Upper lobe of left lung (tissue), 6 donors: Measurements from ENCODE around the gene IST1. TPM values are rescaled to one million over a fixed set of nuclear protein-coding genes. Genes with fewer than 3 reads are reported as not detected.

Source experiments
- ATAC-seq, 2 donors: fragments of 200-7000 bp; cut with Tn5 transposase; one replicate each; pipeline ENCODE4 v1.9.1; 2022; ENCODE audit warnings: mild to moderate bottlenecking in 2 of 2, moderate library complexity in 2 of 2; ENCODE audit not compliant: low FRiP score in 2 of 2
- DNase-seq, 2 donors: peaks; one replicate each; pipeline ENCODE4 v3.0.0-alpha.2; 2019 to 2020
- H3K27ac ChIP-seq, 4 donors: fragments of 200-600 bp; sonication (generic); one replicate each; pipeline ENCODE4 v1.5.1; 2016 to 2019
- H3K27me3 ChIP-seq, 4 donors: fragments of 200-600 bp; sonication (generic); one replicate each; pipeline ENCODE4 v1.5.1; 2017 to 2019
- H3K36me3 ChIP-seq, 4 donors: fragments of 200-600 bp; sonication (generic); one replicate each; pipeline ENCODE4 v1.5.1; 2016 to 2019
- H3K4me1 ChIP-seq, 4 donors: fragments of 200-600 bp; sonication (generic); one replicate each; pipeline ENCODE4 v1.5.1; 2018 to 2019
- H3K4me3 ChIP-seq, 4 donors: fragments of 200-600 bp; sonication (generic); one replicate each; pipeline ENCODE4 v1.5.1; 2017 to 2019; ENCODE audit warnings: mild to moderate bottlenecking in 2 of 4, moderate library complexity in 1 of 4
- H3K9me3 ChIP-seq, 4 donors: fragments of 200-600 bp; sonication (generic); one replicate each; pipeline ENCODE4 v1.5.1; 2018 to 2019
- EP300 ChIP-seq, 4 donors: sonication (generic); formaldehyde crosslinking; IDR thresholded peaks; one replicate each; pipeline ENCODE4 v1.5.1; 2017; ENCODE audit warnings: antibody characterized with exemption in 4 of 4, control low read depth in 2 of 4
- POLR2A ChIP-seq, 4 donors: fragments of 450-650 bp; IDR thresholded peaks; one replicate each; pipeline ENCODE4 v1.5.1; 2016 to 2017; ENCODE audit warnings: antibody characterized with exemption in 4 of 4, mild to moderate bottlenecking in 2 of 4
- POLR2AphosphoS5 ChIP-seq, 2 donors: sonication (generic); formaldehyde crosslinking; IDR thresholded peaks; one replicate each; pipeline ENCODE4 v1.5.1; 2017; ENCODE audit warnings: antibody characterized with exemption in 2 of 2
- WGBS, 2 donors: methylation state at CpG; one replicate each; pipeline ENCODE4 v1.1.5; 2017 to 2018; 5-methylcytosine and 5-hydroxymethylcytosine counted together
- total RNA-seq, 6 donors: library from RNA; depleted of rRNA in 4 of 6; stranded (reverse); fragments of >200 nt in 4 of 6; gene quantifications; one replicate each; pipeline versions ENCODE4 v1.1.0 to v1.2.1, GENCODE V29; 2016 to 2021
- TF ChIP-seq, protein P1 (sequence below), 6 experiments: fragments of 450-650 bp in 4 of 6; fragments of 200-600 bp in 2 of 6; sonication (generic) in 2 of 6; IDR thresholded peaks; one replicate each; pipeline ENCODE4 v1.5.1; 2016 to 2019; ENCODE audit warnings: antibody characterized with exemption in 6 of 6
- donor health status: DM: no; HTN: no; CAD: no; lungs with moderate emphysema.
- donor health status: DM: no; HTN: yes; CAD: no; lungs with severe emphysema.

The IST1 gene
- total RNA-seq, 6 donors from 2014 or later, result 164 to 224 (median 176) TPM

DNA sequence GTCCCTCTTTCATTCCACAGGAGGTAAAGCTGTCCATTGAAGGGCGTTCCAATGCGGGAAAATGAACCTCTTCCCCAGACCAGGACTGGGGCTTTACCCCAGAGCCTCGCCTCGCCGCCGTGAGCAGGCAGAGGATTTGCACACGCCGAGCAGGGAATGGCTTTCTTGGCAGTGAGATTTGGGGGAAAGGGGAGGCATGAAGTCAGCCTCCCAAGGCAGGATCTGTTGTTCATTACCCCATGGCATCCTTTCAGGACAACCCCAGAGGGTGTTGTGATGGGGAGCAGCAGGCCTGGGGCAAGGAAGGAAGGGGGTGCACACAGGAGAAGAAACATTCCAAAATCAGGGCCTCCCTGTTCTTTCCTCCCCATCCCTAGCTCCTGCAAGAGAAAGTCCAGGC is 43.6 kb upstream of the IST1 start:
- DNase-seq (no peak), ATAC-seq (no peak)
- Histone ChIP-seq H3K4me3 (no peak overlapping the region), H3K9me3 (no peaks in the 10 kb centered on the region), H3K4me1 (peaks cover 7 to 17% (median 10%) of the 10 kb centered on the region in 4 donors), H3K27ac (no peak overlapping the region), H3K36me3 (peaks cover 13 to 66% (median 46%) of the 10 kb centered on the region in 4 donors), H3K27me3 (no peaks in the 10 kb centered on the region)
- TF ChIP-seq EP300 (IDR thresholded peaks at IDR 0.05) (no peak), POLR2AphosphoS5 (IDR thresholded peaks at IDR 0.05) (no peak), POLR2A (IDR thresholded peaks at IDR 0.05) (no peak)
- TF ChIP-seq, protein P1, sequence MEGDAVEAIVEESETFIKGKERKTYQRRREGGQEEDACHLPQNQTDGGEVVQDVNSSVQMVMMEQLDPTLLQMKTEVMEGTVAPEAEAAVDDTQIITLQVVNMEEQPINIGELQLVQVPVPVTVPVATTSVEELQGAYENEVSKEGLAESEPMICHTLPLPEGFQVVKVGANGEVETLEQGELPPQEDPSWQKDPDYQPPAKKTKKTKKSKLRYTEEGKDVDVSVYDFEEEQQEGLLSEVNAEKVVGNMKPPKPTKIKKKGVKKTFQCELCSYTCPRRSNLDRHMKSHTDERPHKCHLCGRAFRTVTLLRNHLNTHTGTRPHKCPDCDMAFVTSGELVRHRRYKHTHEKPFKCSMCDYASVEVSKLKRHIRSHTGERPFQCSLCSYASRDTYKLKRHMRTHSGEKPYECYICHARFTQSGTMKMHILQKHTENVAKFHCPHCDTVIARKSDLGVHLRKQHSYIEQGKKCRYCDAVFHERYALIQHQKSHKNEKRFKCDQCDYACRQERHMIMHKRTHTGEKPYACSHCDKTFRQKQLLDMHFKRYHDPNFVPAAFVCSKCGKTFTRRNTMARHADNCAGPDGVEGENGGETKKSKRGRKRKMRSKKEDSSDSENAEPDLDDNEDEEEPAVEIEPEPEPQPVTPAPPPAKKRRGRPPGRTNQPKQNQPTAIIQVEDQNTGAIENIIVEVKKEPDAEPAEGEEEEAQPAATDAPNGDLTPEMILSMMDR (IDR thresholded peaks at IDR 0.05), result no peak
- 97 to 100% methylated on average over 2 to 8 of the region's 8 CpGs for WGBS, 2 donors

- Histone ChIP-seq H3K4me1 (peaks cover 3 to 13% (median 6%) of the 10 kb centered on the region in 4 donors), H3K4me3 (no peak overlapping the region), H3K9me3 (no peaks in the 10 kb centered on the region), H3K27ac (no peak overlapping the region), H3K27me3 (no peaks in the 10 kb centered on the region), H3K36me3 (peaks cover 13 to 66% (median 46%) of the 10 kb centered on the region in 4 donors)
- no peak for DNase-seq
- TF ChIP-seq, protein P1 (IDR thresholded peaks at IDR 0.05), result no peak
- TF ChIP-seq EP300 (IDR thresholded peaks at IDR 0.05) (no peak), POLR2AphosphoS5 (IDR thresholded peaks at IDR 0.05) (no peak), POLR2A (IDR thresholded peaks at IDR 0.05) (no peak)
- no peak for ATAC-seq
- WGBS, 2 donors, result 90 to 97% methylated on average over 3 of the region's 3 CpGs
Observed at GRCh38 chr16:71852158-71852557, 43.2 kb upstream of the IST1 start.

- DNase-seq, result no peak
- Histone ChIP-seq H3K36me3 (peaks cover 13 to 67% (median 46%) of the 10 kb centered on the region in 4 donors), H3K4me3 (no peak overlapping the region), H3K27me3 (no peaks in the 10 kb centered on the region), H3K9me3 (no peaks in the 10 kb centered on the region), H3K4me1 (peaks cover 0 to 9% (median 2%) of the 10 kb centered on the region in 4 donors), H3K27ac (no peak overlapping the region)
- TF ChIP-seq POLR2A (IDR thresholded peaks at IDR 0.05), result no peak
- TF ChIP-seq POLR2AphosphoS5 (IDR thresholded peaks at IDR 0.05), result no peak
- TF ChIP-seq EP300 (IDR thresholded peaks at IDR 0.05), result no peak
- TF ChIP-seq, protein P1 (IDR thresholded peaks at IDR 0.05), result no peak
- no peak for ATAC-seq
- 95 to 100% methylated on average over 4 of the region's 4 CpGs for WGBS, 2 donors
Observed at GRCh38 chr16:71852561-71852960, 42.8 kb upstream of the IST1 start.

DNA sequence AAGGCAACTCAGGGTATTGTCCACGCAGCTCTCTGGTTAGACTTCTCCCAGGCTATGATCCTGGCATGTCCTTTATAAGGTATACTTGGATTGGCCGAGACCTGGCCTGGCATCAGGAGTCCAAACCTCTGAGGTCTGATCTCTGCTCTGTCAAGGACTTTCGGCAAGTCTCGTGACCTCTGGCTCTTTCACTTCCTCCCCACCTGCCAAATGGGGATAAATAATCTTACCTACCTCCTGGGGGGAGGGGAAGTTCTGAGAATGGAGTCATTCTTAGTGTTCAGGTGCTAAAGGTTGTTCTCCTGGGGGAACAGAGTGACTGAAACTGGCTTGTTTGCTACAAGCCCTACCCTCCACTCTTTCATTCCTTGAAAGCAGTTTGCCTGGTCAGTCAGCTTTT is 41.9 kb upstream of the IST1 start:
- DNase-seq (no peak), ATAC-seq (no peak)
- H3K9me3 ChIP-seq, result no peaks in the 10 kb centered on the region
- WGBS, 2 donors, result 74 to 93% methylated on average over 4 of the region's 4 CpGs
- no peak overlapping the region for H3K27ac ChIP-seq
- H3K27me3 ChIP-seq, result no peaks in the 10 kb centered on the region
- TF ChIP-seq, protein P1 (IDR thresholded peaks at IDR 0.05), result no peak
- TF ChIP-seq POLR2AphosphoS5 (IDR thresholded peaks at IDR 0.05) (no peak), POLR2A (IDR thresholded peaks at IDR 0.05) (no peak), EP300 (IDR thresholded peaks at IDR 0.05) (no peak)
- H3K4me1 ChIP-seq, result peaks cover 0 to 6% (median 0%) of the 10 kb centered on the region in 4 donors
- no peak overlapping the region for H3K4me3 ChIP-seq
- H3K36me3 ChIP-seq, result peaks cover 13 to 68% (median 45%) of the 10 kb centered on the region in 4 donors

- no peak for DNase-seq
Observed at GRCh38 chr16:71854369-71854948, 40.9 kb upstream of the IST1 start.

More at GRCh38 chr16:71854369-71854948, 40.9 kb upstream of the IST1 start:
- TF ChIP-seq EP300 (IDR thresholded peaks at IDR 0.05) (no peak), POLR2AphosphoS5 (IDR thresholded peaks at IDR 0.05) (no peak), POLR2A (IDR thresholded peaks at IDR 0.05) (no peak)
- TF ChIP-seq, protein P1 (IDR thresholded peaks at IDR 0.05), result no peak
- no peaks in the 10 kb centered on the region for H3K27me3 ChIP-seq
- H3K27ac ChIP-seq, result no peak overlapping the region
- H3K9me3 ChIP-seq, result no peaks in the 10 kb centered on the region
- H3K36me3 ChIP-seq, result peaks cover 9 to 68% (median 40%) of the 10 kb centered on the region in 4 donors
- ATAC-seq, result no peak
- H3K4me3 ChIP-seq, result no peak overlapping the region
- H3K4me1 ChIP-seq, result peaks cover 0 to 6% (median 0%) of the 10 kb centered on the region in 4 donors
- 82 to 91% methylated on average over 4 of the region's 4 CpGs for WGBS, 2 donors
